Effector CD4-positive, alpha-beta T cell (primary cell): ENCODE results near the gene TGFBR3.

Experiments used
- DNase-seq: peaks from one replicate; pipeline ENCODE4 v3.0.0-alpha.2; 2020

The TGFBR3 gene

GRCh38 chr1:91775227-91775626 lies 110.7 kb downstream of the TGFBR3 start:
- no peak for DNase-seq

GRCh38 chr1:91774520-91775203 lies 111.3 kb downstream of the TGFBR3 start:
- DNase-seq = no peak

GRCh38 chr1:91771717-91772116 lies 114.2 kb downstream of the TGFBR3 start:
- DNase-seq = no peak

- no peak for DNase-seq
These were observed 115.2 kb downstream of the TGFBR3 start for GRCh38 chr1:91770667-91771268.

DNA sequence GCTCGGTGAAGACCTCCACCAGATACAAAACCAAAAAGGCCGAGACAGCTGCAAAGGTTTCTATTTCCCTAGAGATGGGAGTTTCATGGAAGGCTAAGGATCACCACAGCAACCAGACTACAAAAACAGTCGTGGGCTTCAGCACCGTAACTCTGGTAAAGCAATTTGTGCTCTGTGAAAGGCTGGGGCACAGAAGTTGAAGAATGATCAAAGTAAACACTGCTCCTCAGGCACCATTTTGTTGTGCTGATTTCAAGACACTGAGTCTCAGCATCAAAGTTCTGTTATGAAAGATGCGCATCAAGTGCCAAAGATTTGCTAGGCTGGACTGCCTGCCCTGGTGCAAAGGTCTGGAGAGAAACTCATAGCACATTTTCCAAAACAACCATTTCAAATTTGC lies 116.2 kb downstream of the TGFBR3 start:
- no peak for DNase-seq

GRCh38 chr1:91768786-91769725 lies 116.9 kb downstream of the TGFBR3 start:
- no peak for DNase-seq

DNA sequence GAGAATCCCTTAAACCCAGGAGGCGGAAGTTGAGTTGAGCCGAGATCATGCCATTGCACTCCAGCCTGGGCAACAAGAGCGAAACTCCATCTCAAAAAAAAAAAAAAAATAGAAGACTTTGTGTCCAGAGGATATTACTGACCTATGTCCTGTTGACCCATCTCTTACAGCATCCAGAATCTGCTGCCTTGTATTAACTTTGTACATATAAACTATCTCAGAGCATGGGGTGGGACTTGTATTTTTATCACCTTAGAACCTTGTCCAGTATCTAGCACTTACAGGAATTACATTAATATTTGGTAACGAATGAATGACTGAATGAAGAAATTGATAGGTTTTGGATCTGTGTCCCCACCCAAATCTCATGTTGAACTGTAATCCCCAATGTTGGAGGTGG lies 117.8 kb downstream of the TGFBR3 start:
- DNase-seq = no peak

- DNase-seq = no peak
These were observed 119.1 kb downstream of the TGFBR3 start for GRCh38 chr1:91766883-91767282.

- DNase-seq = no peak
These were observed 120.0 kb downstream of the TGFBR3 start for GRCh38 chr1:91765880-91766443.

DNA sequence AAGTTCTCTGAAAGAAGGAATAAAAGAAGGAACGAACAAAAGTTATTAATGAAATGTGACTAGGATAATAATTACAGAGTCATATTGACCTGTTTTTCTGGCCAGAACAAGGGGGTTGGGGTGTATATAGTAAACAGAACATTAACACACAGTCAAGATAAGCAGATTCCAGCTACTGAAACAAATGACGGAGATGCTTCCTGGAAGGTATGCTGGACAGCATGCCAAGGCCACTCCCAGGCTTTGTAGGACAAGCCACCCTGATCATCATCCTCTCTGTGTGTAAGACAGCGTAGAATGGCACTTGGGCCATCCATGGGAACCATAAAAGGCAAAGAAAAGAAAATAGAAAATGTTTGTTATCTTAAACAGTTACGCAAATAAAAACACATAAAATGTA lies 120.7 kb downstream of the TGFBR3 start:
- DNase-seq = no peak

DNA sequence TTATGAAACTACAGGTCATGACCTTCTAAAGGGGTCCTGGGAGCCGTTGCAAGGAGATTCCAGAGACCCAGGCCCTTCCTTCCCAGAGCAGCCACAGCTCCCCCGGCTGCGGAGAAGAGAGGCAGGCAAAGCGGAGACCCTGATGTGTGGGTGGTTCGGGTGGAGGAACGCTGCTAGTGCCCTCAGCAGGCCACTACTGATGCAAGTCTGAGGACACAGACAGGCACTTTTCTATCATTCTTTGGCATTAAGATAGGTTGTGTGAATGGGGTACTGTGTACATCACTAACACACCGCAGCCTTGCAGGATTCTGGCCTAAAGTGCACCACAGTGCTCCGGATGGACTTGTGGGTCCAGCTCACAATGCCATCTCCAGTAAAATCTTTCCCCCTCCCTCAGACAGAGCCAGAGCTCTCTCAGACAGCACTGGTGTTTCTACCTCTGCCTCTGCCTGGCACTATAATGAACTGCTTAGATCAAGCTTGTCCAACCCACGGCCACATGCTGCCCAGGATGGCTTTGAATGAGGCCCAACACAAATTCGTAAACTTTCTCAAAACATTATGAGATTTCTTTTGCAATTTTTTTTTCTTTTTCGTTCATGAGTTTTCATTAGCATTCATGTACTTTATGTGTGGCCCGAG lies 121.4 kb downstream of the TGFBR3 start:
- DNase-seq = no peak

GRCh38 chr1:91763252-91763651 lies 122.7 kb downstream of the TGFBR3 start:
- DNase-seq = no peak

DNA sequence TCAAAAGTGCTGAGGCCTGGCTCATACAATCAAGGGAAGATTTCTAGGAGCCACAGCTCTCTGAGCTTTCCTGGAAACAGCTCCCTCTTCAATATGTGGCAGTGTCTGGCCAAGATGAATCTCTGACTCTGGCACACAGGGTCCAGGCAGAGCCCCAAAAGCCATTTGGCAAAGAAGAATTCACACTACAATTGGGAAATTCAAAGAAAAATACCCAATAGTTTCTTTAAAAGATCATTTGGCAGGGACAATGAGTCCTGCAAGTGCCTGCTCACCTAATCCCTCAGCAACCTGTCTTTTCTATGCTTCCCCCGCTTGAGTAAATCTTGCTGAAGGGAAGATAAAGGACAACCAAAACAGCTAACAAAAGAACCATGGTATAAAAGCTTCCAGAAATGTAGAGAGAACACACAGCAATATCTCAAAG lies 124.6 kb downstream of the TGFBR3 start:
- no peak for DNase-seq

DNA sequence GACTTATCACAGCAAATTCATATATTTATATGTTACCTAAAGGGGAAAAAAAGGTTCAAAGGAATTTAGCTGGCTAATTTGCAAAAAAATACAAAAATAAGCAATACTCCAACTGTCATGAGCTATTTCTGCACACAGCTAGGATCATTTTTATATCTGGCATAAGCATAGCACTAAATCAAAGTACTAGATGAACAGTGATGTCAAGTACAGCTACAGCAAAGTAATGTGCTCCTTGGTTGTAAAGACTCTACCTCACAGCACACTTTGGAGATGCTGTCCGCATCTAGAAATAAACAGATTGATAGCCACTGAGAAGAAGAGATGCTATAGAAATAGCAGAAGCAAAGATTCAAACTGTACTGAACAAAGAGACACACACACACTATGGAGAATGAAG lies 125.4 kb downstream of the TGFBR3 start:
- no peak for DNase-seq

- no peak for DNase-seq
These were observed 126.9 kb downstream of the TGFBR3 start for GRCh38 chr1:91759076-91759475.

DNA sequence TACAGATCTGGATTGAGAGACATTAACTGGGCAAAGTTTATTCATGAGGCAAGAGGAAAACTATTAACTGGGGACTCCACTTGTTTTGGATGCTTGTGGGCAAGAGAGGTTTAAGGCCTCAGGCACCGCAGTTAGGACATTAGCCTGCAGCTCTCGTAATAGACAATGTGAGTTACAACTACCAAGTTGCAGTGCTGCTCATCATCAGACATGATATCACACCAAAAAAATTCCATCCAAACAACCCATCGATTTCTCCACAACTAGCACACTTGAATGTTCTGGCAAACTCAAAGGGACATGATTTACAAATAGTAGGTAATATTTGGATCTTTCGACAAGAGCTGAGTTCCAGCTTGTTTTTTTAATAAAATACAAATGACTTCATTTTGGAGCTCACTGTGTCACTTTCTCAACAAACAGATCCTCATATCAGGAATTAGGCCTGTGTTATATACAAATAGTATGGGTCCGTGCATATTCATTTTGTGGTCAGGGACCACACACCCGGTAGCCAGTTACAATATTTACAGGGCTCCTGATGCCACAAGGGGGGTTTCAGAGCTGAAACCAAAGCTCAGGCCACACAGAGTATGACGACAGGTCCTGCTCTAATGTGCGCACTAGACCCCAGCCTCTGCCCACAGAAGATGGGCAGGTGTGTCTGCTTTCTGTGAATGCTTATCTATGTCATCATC lies 128.0 kb downstream of the TGFBR3 start:
- DNase-seq = no peak

DNA sequence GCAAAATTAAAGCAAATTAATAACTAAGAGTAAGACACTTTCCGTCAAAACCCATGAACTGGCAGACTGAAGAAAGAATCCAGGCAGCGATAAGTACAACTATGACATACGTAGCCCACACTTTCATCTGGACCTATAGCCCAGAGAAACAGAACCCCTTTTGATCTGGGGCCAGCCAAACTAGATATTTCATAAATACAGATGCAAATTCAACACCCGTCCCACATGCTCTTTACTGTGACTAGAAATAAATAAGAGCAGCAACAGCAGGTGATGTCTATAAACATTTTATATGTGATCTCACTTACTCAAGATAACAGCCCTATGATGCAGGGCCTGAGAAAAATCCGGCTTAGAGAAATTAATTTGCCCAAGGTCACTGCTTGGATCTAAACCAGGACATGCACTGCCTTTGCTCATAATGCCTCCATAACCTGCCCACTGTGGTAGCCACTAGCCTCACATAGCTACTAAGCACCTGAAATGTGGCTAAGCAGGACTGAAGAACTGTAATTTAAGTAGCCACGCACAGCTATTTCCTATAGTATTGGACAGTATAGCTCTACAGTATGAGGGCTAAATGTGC lies 130.2 kb downstream of the TGFBR3 start:
- DNase-seq = no peak

DNA sequence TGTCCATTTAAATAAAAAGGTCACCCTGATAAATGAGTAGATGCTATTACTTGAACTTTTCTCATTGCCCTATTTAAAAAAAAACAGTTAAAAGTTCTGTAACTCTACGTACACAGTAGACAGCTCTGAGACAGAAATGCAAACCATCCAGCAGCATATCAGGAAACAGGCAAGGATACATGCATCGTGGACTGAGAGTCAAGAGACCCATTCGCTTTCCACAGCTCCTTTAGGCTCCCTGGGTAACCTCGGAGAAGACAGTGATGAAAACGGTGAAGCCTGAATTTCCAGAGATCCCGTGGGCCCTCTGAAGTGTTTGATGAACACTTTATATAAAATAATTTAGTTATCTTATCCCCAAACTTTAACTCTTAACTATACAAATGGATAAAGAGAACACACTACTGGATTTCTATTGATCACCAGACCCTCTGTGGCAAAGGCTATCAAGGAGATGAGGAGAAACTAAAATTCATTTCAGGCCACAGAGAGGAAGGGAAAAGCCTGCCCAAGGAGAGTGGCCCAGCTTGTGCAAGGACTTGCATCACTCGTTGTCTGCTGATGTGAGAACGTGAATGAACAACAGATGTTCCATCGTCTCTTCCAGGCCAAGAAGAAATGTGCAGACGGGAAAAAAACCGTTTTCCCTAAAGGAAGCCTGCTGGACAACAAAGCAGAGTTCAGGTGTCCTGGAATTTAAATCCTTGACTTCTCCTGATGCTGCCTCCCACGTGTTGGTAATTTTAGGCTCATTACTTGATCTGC lies 131.0 kb downstream of the TGFBR3 start:
- no peak for DNase-seq

GRCh38 chr1:91754348-91754747 lies 131.6 kb downstream of the TGFBR3 start:
- no peak for DNase-seq

GRCh38 chr1:91753878-91754277 lies 132.1 kb downstream of the TGFBR3 start:
- no peak for DNase-seq

GRCh38 chr1:91752324-91752723 lies 133.6 kb downstream of the TGFBR3 start:
- no peak for DNase-seq
